Chondrocyte (in vitro differentiated cells): ENCODE measurements around the gene GJA3. TPM values are rescaled to one million over a fixed set of nuclear protein-coding genes. Genes with fewer than 3 reads are reported as not detected.

Experiments used
- DNase-seq: peaks from one replicate; pipeline ENCODE4 v3.0.0; 2021; ENCODE audit warnings: mixed read lengths, low spot score
- H3K27ac Mint-ChIP-seq: one replicate; pipeline ENCODE4 v1.8.0; 2021; ENCODE audit warnings: mild to moderate bottlenecking, moderate library complexity, mixed read lengths; ENCODE audit not compliant: unreplicated experiment
- H3K27me3 Mint-ChIP-seq: 2 replicates; pipeline ENCODE4 v1.8.0; 2021; ENCODE audit warnings: low read depth, mixed read lengths
- H3K36me3 Mint-ChIP-seq: 2 replicates; pipeline ENCODE4 v1.8.0; 2021; ENCODE audit warnings: low read depth, mixed read lengths
- H3K4me1 Mint-ChIP-seq: 2 replicates; pipeline ENCODE4 v1.8.0; 2021; ENCODE audit warnings: low read depth, mild to moderate bottlenecking, mixed read lengths
- H3K4me3 Mint-ChIP-seq: one replicate; pipeline ENCODE4 v1.8.0; 2021; ENCODE audit warnings: mild to moderate bottlenecking, moderate library complexity, mixed read lengths; ENCODE audit not compliant: unreplicated experiment
- H3K9me3 Mint-ChIP-seq: 2 replicates; pipeline ENCODE4 v1.8.0; 2021; ENCODE audit warnings: low read depth, mixed read lengths
- CTCF ChIP-seq: fragments of 200-600 bp; sonication (generic); IDR thresholded peaks from 2 replicates; pipeline ENCODE4 v1.5.0; 2021; ENCODE audit warnings: antibody characterized with exemption, mild to moderate bottlenecking, moderate library complexity
- total RNA-seq: library from RNA; stranded (reverse); gene quantifications from 3 replicates; pipeline ENCODE4 v1.2.1, GENCODE V29; 2021

GJA3 gene
- total RNA-seq, 1 donor from 2014 or later = 0.37 TPM

GRCh38 chr13:20141238-20142022, 19.4 kb downstream of the GJA3 start:
- no peak for TF ChIP-seq CTCF
- Mint-ChIP-seq H3K4me3 (no peak overlapping the region), H3K27me3 (peaks cover 22% of the 10 kb centered on the region), H3K9me3 (no peaks in the 10 kb centered on the region), H3K27ac (no peak overlapping the region), H3K4me1 (peaks cover 20% of the 10 kb centered on the region), H3K36me3 (no peaks in the 10 kb centered on the region)
- DNase-seq = no peak

GRCh38 chr13:20140487-20140886, 20.4 kb downstream of the GJA3 start:
- H3K36me3 Mint-ChIP-seq = no peaks in the 10 kb centered on the region
- no peak for DNase-seq
- TF ChIP-seq CTCF = no peak
- no peaks in the 10 kb centered on the region for H3K9me3 Mint-ChIP-seq
- H3K4me3 Mint-ChIP-seq = no peak overlapping the region
- peaks cover 19% of the 10 kb centered on the region for H3K27me3 Mint-ChIP-seq
- peaks cover 21% of the 10 kb centered on the region for H3K4me1 Mint-ChIP-seq
- no peak overlapping the region for H3K27ac Mint-ChIP-seq

GRCh38 chr13:20137875-20138274, 23.0 kb downstream of the GJA3 start:
- no peak overlapping the region for H3K27ac Mint-ChIP-seq
- no peak for DNase-seq
- no peaks in the 10 kb centered on the region for H3K9me3 Mint-ChIP-seq
- peaks cover 21% of the 10 kb centered on the region for H3K4me1 Mint-ChIP-seq
- no peaks in the 10 kb centered on the region for H3K36me3 Mint-ChIP-seq
- H3K27me3 Mint-ChIP-seq = peaks cover 22% of the 10 kb centered on the region
- TF ChIP-seq CTCF = no peak
- no peak overlapping the region for H3K4me3 Mint-ChIP-seq

GRCh38 chr13:20136781-20137703, 23.8 kb downstream of the GJA3 start:
- no peak overlapping the region for H3K27ac Mint-ChIP-seq
- H3K4me1 Mint-ChIP-seq = peaks cover 21% of the 10 kb centered on the region
- DNase-seq = no peak
- TF ChIP-seq CTCF = peak; percentile 62
- no peaks in the 10 kb centered on the region for H3K9me3 Mint-ChIP-seq
- H3K27me3 Mint-ChIP-seq = peaks cover 26% of the 10 kb centered on the region
- peak overlapping the region; percentile 35 for H3K4me3 Mint-ChIP-seq
- no peaks in the 10 kb centered on the region for H3K36me3 Mint-ChIP-seq

- Mint-ChIP-seq H3K4me3 (no peak overlapping the region), H3K9me3 (no peaks in the 10 kb centered on the region), H3K4me1 (peaks cover 10% of the 10 kb centered on the region), H3K36me3 (no peaks in the 10 kb centered on the region), H3K27ac (no peak overlapping the region), H3K27me3 (peaks cover 23% of the 10 kb centered on the region)
- TF ChIP-seq CTCF = no peak
- DNase-seq = no peak
Observed at GRCh38 chr13:20134732-20135131, 26.1 kb downstream of the GJA3 start.
